IMR-90 (cell line): Measurements from ENCODE around the gene PPP1R14C. TPM values are rescaled to one million over a fixed set of nuclear protein-coding genes. Genes with fewer than 3 reads are reported as not detected.

Experiments
- ATAC-seq: fragments of 200-7000 bp; cut with Tn5 transposase; 2 replicates; pipeline ENCODE4 v1.9.1; 2020; ENCODE audit warnings: low read depth, mild to moderate bottlenecking, moderate library complexity
- BruUV-seq: library from RNA; stranded (reverse); fragments of 400-500 nt; replicated peaks from 2 replicates; lab custom pipeline; 2021; lab: Mats Ljungman, UMichigan
- CTCF ChIA-PET: fragments of 300-600 bp; formaldehyde crosslinking; extraction: SDS; loops from one replicate; lab custom pipeline; 2021; ENCODE audit warnings: antibody characterized with exemption; lab: Yijun Ruan, JAX
- POLR2A ChIA-PET: fragments of 300-600 bp; sonication (Branson Sonifier 250); formaldehyde crosslinking; loops from one replicate; lab custom pipeline; 2022; ENCODE audit warnings: antibody characterized with exemption; ENCODE audit not compliant: unreplicated experiment; lab: Charles Lee
- DNase-seq: peaks from one replicate; pipeline ENCODE4 v3.0.0; 2013
- H2AFZ ChIP-seq: replicated peaks from 2 replicates; pipeline ENCODE3; 2013; ENCODE audit warnings: low read length, mild to moderate bottlenecking; ENCODE audit not compliant: poor library complexity
- H2AK5ac ChIP-seq: 2 replicates; pipeline ENCODE4 v1.6.1; 2013; ENCODE audit warnings: low read depth, low read length, inconsistent platforms
- H2AK9ac ChIP-seq: replicated peaks from 2 replicates; pipeline ENCODE3; 2013; ENCODE audit warnings: mild to moderate bottlenecking, low read depth, low read length, moderate library complexity; ENCODE audit not compliant: poor library complexity
- H2BK120ac ChIP-seq: 2 replicates; pipeline ENCODE4 v1.6.1; 2013; ENCODE audit warnings: low read depth, low read length, inconsistent platforms
- H2BK15ac ChIP-seq: 3 replicates; pipeline ENCODE4 v1.6.1; 2013; ENCODE audit warnings: low read depth, low read length, inconsistent platforms
- H2BK20ac ChIP-seq: 2 replicates; pipeline ENCODE4 v1.6.1; 2013; ENCODE audit warnings: low read depth, mild to moderate bottlenecking, inconsistent platforms, low read length, moderate library complexity
- H2BK5ac ChIP-seq: 2 replicates; pipeline ENCODE4 v1.6.1; 2013; ENCODE audit warnings: mild to moderate bottlenecking, low read depth, low read length, inconsistent platforms; ENCODE audit not compliant: poor library complexity, severe bottlenecking
- H3K14ac ChIP-seq: replicated peaks from 2 replicates; pipeline ENCODE4 v1.6.1; 2013; ENCODE audit warnings: low read depth, low read length, inconsistent platforms
- H3K18ac ChIP-seq: 2 replicates; pipeline ENCODE4 v1.6.1; 2013; ENCODE audit warnings: low read depth, low read length, control low read depth
- H3K23ac ChIP-seq: 2 replicates; pipeline ENCODE4 v1.6.1; 2013; ENCODE audit warnings: low read depth, low read length, inconsistent platforms
- H3K27ac ChIP-seq: 2 replicates; pipeline ENCODE4 v1.5.1; 2013; ENCODE audit warnings: mild to moderate bottlenecking, control low read depth, low read length; ENCODE audit not compliant: insufficient read depth
- H3K27me3 ChIP-seq: 2 replicates; pipeline ENCODE4 v1.6.1; 2013; ENCODE audit warnings: low read length; ENCODE audit not compliant: control insufficient read depth, insufficient read depth
- H3K36me3 ChIP-seq: 2 replicates; pipeline ENCODE4 v1.6.1; 2013; ENCODE audit warnings: low read length, mixed read lengths; ENCODE audit not compliant: control insufficient read depth, insufficient read depth
- H3K4ac ChIP-seq: 2 replicates; pipeline ENCODE4 v1.6.1; 2013; ENCODE audit warnings: low read depth, low read length, inconsistent platforms
- H3K4me1 ChIP-seq: 2 replicates; pipeline ENCODE4 v1.6.1; 2013; ENCODE audit warnings: low read length, mixed read lengths; ENCODE audit not compliant: control insufficient read depth, insufficient read depth
- H3K4me2 ChIP-seq: 2 replicates; pipeline ENCODE4 v1.6.1; 2013; ENCODE audit warnings: low read depth, mild to moderate bottlenecking, control low read depth, low read length, moderate library complexity
- H3K4me3 ChIP-seq: 2 replicates; pipeline ENCODE4 v1.5.1; 2013; ENCODE audit warnings: low read depth, mild to moderate bottlenecking, control low read depth, low read length, moderate library complexity; ENCODE audit not compliant: insufficient read depth
- H3K56ac ChIP-seq: 2 replicates; pipeline ENCODE4 v1.6.1; 2013; ENCODE audit warnings: low read length, inconsistent platforms; ENCODE audit not compliant: insufficient read depth; ENCODE audit errors: extremely low read depth
- H3K79me1 ChIP-seq, 2 experiments: 2 replicates each; pipeline ENCODE4 v1.6.1; 2013; ENCODE audit warnings: low read length in 2 of 2, inconsistent platforms in 1 of 2, low read depth in 1 of 2
- H3K9ac ChIP-seq: 2 replicates; pipeline ENCODE4 v1.6.1; 2013; ENCODE audit warnings: low read depth, low read length, control low read depth
- H3K9me1 ChIP-seq: 2 replicates; pipeline ENCODE4 v1.6.1; 2013; ENCODE audit warnings: low read length, inconsistent platforms; ENCODE audit not compliant: insufficient read depth
- H3K9me3 ChIP-seq: 2 replicates; pipeline ENCODE4 v1.6.1; 2013; ENCODE audit warnings: low read length; ENCODE audit not compliant: control insufficient read depth, insufficient read depth
- H4K20me1 ChIP-seq: 2 replicates; pipeline ENCODE4 v1.6.1; 2013; ENCODE audit warnings: low read length, inconsistent platforms; ENCODE audit not compliant: insufficient read depth
- H4K5ac ChIP-seq: 2 replicates; pipeline ENCODE4 v1.6.1; 2013; ENCODE audit warnings: mild to moderate bottlenecking, low read depth, low read length, control low read depth
- H4K8ac ChIP-seq, 2 experiments: 2 replicates each; pipeline ENCODE4 v1.6.1; 2013; ENCODE audit warnings: low read depth in 2 of 2, low read length in 2 of 2, control low read depth in 1 of 2, inconsistent platforms in 1 of 2
- H4K91ac ChIP-seq: 2 replicates; pipeline ENCODE4 v1.6.1; 2013; ENCODE audit warnings: low read depth, low read length, inconsistent platforms; ENCODE audit not compliant: insufficient read depth
- FOS ChIP-seq: fragments of 150-350 bp; IDR thresholded peaks from 2 replicates; pipeline ENCODE4 v1.6.1; 2016; ENCODE audit warnings: low read depth, low read length
- MAFK ChIP-seq: IDR thresholded peaks from 2 replicates; pipeline ENCODE4 v1.6.1; 2012; ENCODE audit warnings: low read depth, low read length, improper control_type of control experiment
- MAZ ChIP-seq: IDR thresholded peaks from 2 replicates; pipeline ENCODE4 v1.6.1; 2012; ENCODE audit warnings: low read depth, mild to moderate bottlenecking, low read length, improper control_type of control experiment, moderate library complexity, borderline replicate concordance
- MXI1 ChIP-seq: IDR thresholded peaks from 2 replicates; pipeline ENCODE4 v1.6.1; 2012; ENCODE audit warnings: low read depth, mild to moderate bottlenecking, low read length, moderate library complexity, borderline replicate concordance
- NFE2L2 ChIP-seq: fragments of 150-350 bp; IDR thresholded peaks from 2 replicates; pipeline ENCODE4 v1.6.1; 2016; ENCODE audit warnings: low read depth, mild to moderate bottlenecking, low read length
- POLR2A ChIP-seq: IDR thresholded peaks from 2 replicates; pipeline ENCODE4 v1.6.1; 2012; ENCODE audit warnings: mild to moderate bottlenecking, low read depth, low read length
- RAD21 ChIP-seq: IDR thresholded peaks from 2 replicates; pipeline ENCODE4 v1.6.1; 2012; ENCODE audit warnings: low read length, improper control_type of control experiment
- RCOR1 ChIP-seq: IDR thresholded peaks from 2 replicates; pipeline ENCODE4 v1.6.1; 2012; ENCODE audit warnings: mild to moderate bottlenecking, low read length, improper control_type of control experiment; ENCODE audit not compliant: insufficient replicate concordance
- RFX5 ChIP-seq: IDR thresholded peaks from 2 replicates; pipeline ENCODE4 v1.8.0; 2012; ENCODE audit warnings: low read depth, mild to moderate bottlenecking, low read length, moderate library complexity
- SMC3 ChIP-seq: fragments of 150-350 bp; IDR thresholded peaks from 2 replicates; pipeline ENCODE4 v1.6.1; 2016; ENCODE audit warnings: low read depth, mild to moderate bottlenecking, antibody characterized with exemption, low read length, moderate library complexity
- WGBS, 2 experiments: methylation state at CpG; one replicate each; pipeline versions ENCODE4 v1.1.5 to v1.1.7; 2013; ENCODE audit warnings: missing lambda C conversion rate in 2 of 2; ENCODE audit not compliant: insufficient read length in 1 of 2; ENCODE audit errors: extremely low coverage in 2 of 2; 5-methylcytosine and 5-hydroxymethylcytosine counted together
- dilution Hi-C: fragments of 300-500 bp; cut with HindIII; formaldehyde crosslinking; loops from one replicate; pipeline ENCODE4 v1.14.3; 2018; ENCODE audit warnings: low sequenced_read_pairs; ENCODE audit not compliant: unreplicated experiment
- in situ Hi-C: fragments of 300-500 bp; cut with MboI; formaldehyde crosslinking; loops from 3 replicates; pipeline ENCODE4 v1.14.3; 2019; ENCODE audit warnings: low sequenced_read_pairs, inconsistent platforms, mixed read lengths
- intact Hi-C: fragments of 100-400 bp; cut with micrococcal nuclease; formaldehyde crosslinking; loops from 2 replicates; pipeline ENCODE4 v1.10.0; 2022
- polyA plus RNA-seq, 3 experiments: library from polyadenylated mRNA; depleted of rRNA; stranded (reverse); fragments of >200 nt; gene quantifications; 2 replicates each; pipeline ENCODE4 v1.2.3, GENCODE V29; 2012; ENCODE audit warnings: low replicate concordance in 1 of 3
- total RNA-seq: library from RNA; depleted of rRNA; stranded (reverse); fragments of >200 nt; gene quantifications from 2 replicates; pipeline ENCODE4 v1.2.3, GENCODE V29; 2012
- TF ChIP-seq, protein P1 (sequence below): conservative IDR thresholded peaks from 2 replicates; pipeline ENCODE4 v1.5.1; 2012; ENCODE audit warnings: mild to moderate bottlenecking, low read depth, low read length, improper control_type of control experiment
- TF ChIP-seq, protein P2 (sequence below): fragments of 150-350 bp; IDR thresholded peaks from 2 replicates; pipeline ENCODE4 v1.6.1; 2016; ENCODE audit warnings: low read depth, mild to moderate bottlenecking, low read length, moderate library complexity, borderline replicate concordance

Gene PPP1R14C
- total and polyA plus RNA-seq, 2 of the 4 experiments (the other 2 are of a cell fraction): not detected

DNA sequence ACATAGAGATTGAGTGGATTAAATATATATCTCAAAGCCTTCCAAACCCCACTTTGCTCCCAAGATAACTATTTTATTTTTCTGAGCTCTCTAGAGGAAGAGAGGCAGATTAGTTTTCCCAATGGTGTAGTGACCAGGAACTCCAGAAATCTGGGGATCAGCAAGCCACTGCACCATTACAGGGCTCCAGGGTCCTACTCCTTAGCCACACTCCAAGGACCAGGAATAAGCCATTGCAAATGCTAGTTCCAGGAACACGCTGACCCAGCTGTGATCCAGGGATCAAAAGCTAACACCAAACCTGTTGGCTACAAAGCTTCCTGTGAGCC is 128.3 kb downstream of the PPP1R14C start:
- no peak overlapping the region for H3K4me2 ChIP-seq
- no peak overlapping the region for H3K23ac ChIP-seq
- in situ Hi-C loops (no loop called here), intact Hi-C loops (no loop called here), dilution Hi-C loops (no loop called here)
- H4K8ac ChIP-seq: no peak overlapping the region
- peaks cover 10% of the 10 kb centered on the region for H3K9me1 ChIP-seq
- no peak overlapping the region for H2AK5ac ChIP-seq
- no peak overlapping the region for H3K27ac ChIP-seq
- H2AK9ac ChIP-seq: no peak overlapping the region
- WGBS, 2 experiments: 100% methylated on average over 1 of the region's 1 CpG; no CpG with 5 or more reads in 1 of the 2 experiments
- no peak overlapping the region for H2BK5ac ChIP-seq
- ChIA-PET POLR2A (no interaction called here), CTCF (no interaction called here)
- H4K20me1 ChIP-seq: no peaks in the 10 kb centered on the region
- no peak overlapping the region for H4K91ac ChIP-seq
- H4K5ac ChIP-seq: no peak overlapping the region
- TF ChIP-seq, protein P1, sequence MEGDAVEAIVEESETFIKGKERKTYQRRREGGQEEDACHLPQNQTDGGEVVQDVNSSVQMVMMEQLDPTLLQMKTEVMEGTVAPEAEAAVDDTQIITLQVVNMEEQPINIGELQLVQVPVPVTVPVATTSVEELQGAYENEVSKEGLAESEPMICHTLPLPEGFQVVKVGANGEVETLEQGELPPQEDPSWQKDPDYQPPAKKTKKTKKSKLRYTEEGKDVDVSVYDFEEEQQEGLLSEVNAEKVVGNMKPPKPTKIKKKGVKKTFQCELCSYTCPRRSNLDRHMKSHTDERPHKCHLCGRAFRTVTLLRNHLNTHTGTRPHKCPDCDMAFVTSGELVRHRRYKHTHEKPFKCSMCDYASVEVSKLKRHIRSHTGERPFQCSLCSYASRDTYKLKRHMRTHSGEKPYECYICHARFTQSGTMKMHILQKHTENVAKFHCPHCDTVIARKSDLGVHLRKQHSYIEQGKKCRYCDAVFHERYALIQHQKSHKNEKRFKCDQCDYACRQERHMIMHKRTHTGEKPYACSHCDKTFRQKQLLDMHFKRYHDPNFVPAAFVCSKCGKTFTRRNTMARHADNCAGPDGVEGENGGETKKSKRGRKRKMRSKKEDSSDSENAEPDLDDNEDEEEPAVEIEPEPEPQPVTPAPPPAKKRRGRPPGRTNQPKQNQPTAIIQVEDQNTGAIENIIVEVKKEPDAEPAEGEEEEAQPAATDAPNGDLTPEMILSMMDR: no peak
- TF ChIP-seq NFE2L2: no peak
- no peak for TF ChIP-seq MXI1
- no peak for TF ChIP-seq POLR2A
- no peak for TF ChIP-seq MAZ
- no peak for TF ChIP-seq RFX5
- no peak for TF ChIP-seq RAD21
- no peak for TF ChIP-seq MAFK
- TF ChIP-seq, protein P2, sequence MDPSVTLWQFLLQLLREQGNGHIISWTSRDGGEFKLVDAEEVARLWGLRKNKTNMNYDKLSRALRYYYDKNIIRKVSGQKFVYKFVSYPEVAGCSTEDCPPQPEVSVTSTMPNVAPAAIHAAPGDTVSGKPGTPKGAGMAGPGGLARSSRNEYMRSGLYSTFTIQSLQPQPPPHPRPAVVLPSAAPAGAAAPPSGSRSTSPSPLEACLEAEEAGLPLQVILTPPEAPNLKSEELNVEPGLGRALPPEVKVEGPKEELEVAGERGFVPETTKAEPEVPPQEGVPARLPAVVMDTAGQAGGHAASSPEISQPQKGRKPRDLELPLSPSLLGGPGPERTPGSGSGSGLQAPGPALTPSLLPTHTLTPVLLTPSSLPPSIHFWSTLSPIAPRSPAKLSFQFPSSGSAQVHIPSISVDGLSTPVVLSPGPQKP: no peak
- no peak for TF ChIP-seq RCOR1
- TF ChIP-seq FOS: no peak
- no peak for TF ChIP-seq SMC3
- H3K14ac ChIP-seq: no peak overlapping the region
- H3K4ac ChIP-seq: no peak overlapping the region
- H3K4me1 ChIP-seq: peaks cover 10% of the 10 kb centered on the region
- BruUV-seq: no TSS peak
- no peak overlapping the region for H2BK120ac ChIP-seq
- H3K9ac ChIP-seq: no peak overlapping the region
- H3K27me3 ChIP-seq: no peaks in the 10 kb centered on the region; the same call in 1 of the 2 replicates
- H3K56ac ChIP-seq: no peak overlapping the region
- DNase-seq (no peak), ATAC-seq (no peak)
- H3K18ac ChIP-seq: no peak overlapping the region
- no peak overlapping the region for H2AFZ ChIP-seq
- no peaks in the 10 kb centered on the region for H3K9me3 ChIP-seq
- H2BK15ac ChIP-seq: no peak overlapping the region
- no peaks in the 10 kb centered on the region for H3K79me1 ChIP-seq
- H3K36me3 ChIP-seq: no peaks in the 10 kb centered on the region
- H3K4me3 ChIP-seq: no peak overlapping the region
- no peak overlapping the region for H2BK20ac ChIP-seq
